Immature natural killer cell (primary cell): ENCODE data around the gene UBE2H. TPM values are rescaled to one million over a fixed set of nuclear protein-coding genes. Genes with fewer than 3 reads are reported as not detected.

Experiments used
- DNase-seq, 3 donors: peaks; one replicate each; pipeline ENCODE4 v3.0.0; 2022; ENCODE audit warnings: mixed read lengths in 1 of 3
- H3K27ac Mint-ChIP-seq, 6 donors: one replicate each; pipeline ENCODE4 v1.8.0; 2020; ENCODE audit warnings: mixed read lengths in 6 of 6, mild to moderate bottlenecking in 5 of 6, inconsistent platforms in 4 of 6, moderate library complexity in 3 of 6
- H3K27me3 Mint-ChIP-seq, 3 donors: one replicate each; pipeline ENCODE4 v1.8.0; 2020 to 2021; ENCODE audit warnings: low read depth in 3 of 3, mild to moderate bottlenecking in 3 of 3, mixed read lengths in 3 of 3, moderate library complexity in 3 of 3, inconsistent platforms in 1 of 3
- H3K36me3 Mint-ChIP-seq, 3 donors: one replicate each; pipeline ENCODE4 v1.8.0; 2020; ENCODE audit warnings: mixed read lengths in 3 of 3, inconsistent platforms in 2 of 3, mild to moderate bottlenecking in 2 of 3
- H3K4me1 Mint-ChIP-seq, 2 donors: one replicate each; pipeline ENCODE4 v1.8.0; 2020; ENCODE audit warnings: inconsistent platforms in 2 of 2, mild to moderate bottlenecking in 2 of 2, mixed read lengths in 2 of 2, moderate library complexity in 1 of 2
- H3K4me3 Mint-ChIP-seq, 5 donors: one replicate each; pipeline ENCODE4 v1.8.0; 2020; ENCODE audit warnings: mild to moderate bottlenecking in 5 of 5, mixed read lengths in 5 of 5, inconsistent platforms in 3 of 5, moderate library complexity in 3 of 5
- H3K9me3 Mint-ChIP-seq, 6 donors: one replicate each; pipeline ENCODE4 v1.8.0; 2020; ENCODE audit warnings: mild to moderate bottlenecking in 6 of 6, mixed read lengths in 6 of 6, inconsistent platforms in 4 of 6, moderate library complexity in 3 of 6
- polyA plus RNA-seq, 3 donors: library from polyadenylated mRNA; unstranded; fragments of 300-500 nt; fragmentation: Illumina TruSeq; gene quantifications; one replicate each; pipeline ENCODE4 v1.2.3, GENCODE V29; 2021

UBE2H gene
- polyA plus RNA-seq, 3 donors from 2014 or later = 28.1 to 71.9 (median 32.2) TPM

DNA sequence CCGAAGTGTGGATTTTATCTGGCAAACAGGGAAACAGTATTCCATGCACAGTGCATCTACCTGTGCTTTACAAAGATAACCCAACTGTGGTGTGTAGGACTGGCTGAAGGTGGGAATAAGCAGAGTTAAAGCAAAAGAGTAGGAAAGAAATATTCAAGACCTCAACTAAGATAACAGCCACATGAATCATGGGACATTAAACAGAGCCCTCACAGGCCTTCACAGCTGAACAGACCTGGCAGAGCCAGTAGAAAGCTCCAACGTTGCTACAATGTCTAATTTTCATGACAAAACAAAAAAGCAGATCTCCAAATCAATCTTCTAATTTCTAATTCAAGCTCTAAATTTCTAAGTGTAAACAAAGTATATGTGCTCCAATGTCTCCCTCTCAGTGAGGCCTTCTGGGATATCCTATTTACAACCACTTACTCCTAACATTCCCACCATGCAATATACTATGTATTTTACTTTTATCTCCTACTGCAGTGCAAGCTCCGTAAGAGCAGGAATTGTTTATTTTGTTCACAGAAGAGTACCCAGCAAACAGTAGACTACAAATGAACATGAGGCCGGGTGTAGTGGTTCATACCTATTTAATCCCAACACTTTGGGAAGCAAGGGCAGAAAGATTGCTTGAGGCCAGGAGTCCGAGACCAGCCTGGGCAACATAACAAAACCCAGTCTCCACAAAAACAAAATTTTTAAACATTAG, 63.5 kb downstream of the UBE2H start:
- Mint-ChIP-seq H3K27ac (peak overlapping the region in 1 of 6 donors; percentile 1), H3K4me1 (peaks cover 4 to 23% of the 10 kb centered on the region in 2 donors), H3K4me3 (no peak overlapping the region), H3K36me3 (no peaks in the 10 kb centered on the region), H3K9me3 (no peaks in the 10 kb centered on the region), H3K27me3 (no peaks in the 10 kb centered on the region)
- no peak for DNase-seq

DNA sequence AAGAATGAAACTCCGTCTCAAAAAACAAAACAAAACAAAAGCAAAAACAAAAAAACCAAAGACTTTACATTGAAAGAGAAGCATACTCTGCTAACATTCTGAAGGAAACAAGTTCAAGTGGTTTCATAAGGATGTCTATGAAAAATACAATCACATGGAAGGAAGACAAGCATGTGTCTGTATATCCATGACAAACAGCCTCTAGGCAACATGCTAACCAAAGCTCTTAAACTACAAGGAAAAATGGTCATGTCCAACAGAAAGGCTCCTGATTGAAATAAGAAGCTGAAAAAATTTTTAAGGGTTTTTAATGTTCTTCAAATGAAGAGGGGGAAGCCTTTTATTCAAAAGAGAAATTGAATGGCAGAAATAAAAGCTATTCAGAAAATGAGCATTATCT, 64.9 kb downstream of the UBE2H start:
- H3K36me3 Mint-ChIP-seq = peaks cover 0 to 4% (median 0%) of the 10 kb centered on the region in 3 donors
- H3K27ac Mint-ChIP-seq = no peak overlapping the region
- DNase-seq = no peak
- peaks cover 2 to 17% of the 10 kb centered on the region in 2 donors for H3K4me1 Mint-ChIP-seq
- no peak overlapping the region for H3K4me3 Mint-ChIP-seq
- no peaks in the 10 kb centered on the region for H3K27me3 Mint-ChIP-seq
- no peaks in the 10 kb centered on the region for H3K9me3 Mint-ChIP-seq

DNA sequence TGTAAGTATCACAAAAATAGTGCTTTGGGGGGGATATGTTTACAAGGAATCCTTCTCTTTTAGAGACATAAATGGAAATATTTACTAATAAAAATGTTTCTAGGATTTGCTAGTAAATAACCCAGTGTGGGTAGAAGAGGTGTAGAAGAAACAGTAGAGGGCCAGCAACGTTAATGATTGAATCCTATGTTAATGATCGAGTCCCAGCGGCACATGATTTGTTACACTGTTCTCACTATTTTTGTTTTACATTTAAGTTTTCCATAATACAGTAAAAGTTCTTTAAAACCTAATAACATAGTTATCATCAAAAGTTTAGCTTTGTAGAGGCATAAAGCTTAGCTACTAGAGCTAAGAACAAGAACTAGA, 66.0 kb downstream of the UBE2H start:
- Mint-ChIP-seq H3K4me1 (peaks cover 2 to 21% of the 10 kb centered on the region in 2 donors), H3K36me3 (peaks cover 0 to 4% (median 0%) of the 10 kb centered on the region in 3 donors), H3K27me3 (no peaks in the 10 kb centered on the region), H3K9me3 (no peaks in the 10 kb centered on the region), H3K4me3 (no peak overlapping the region), H3K27ac (no peak overlapping the region)
- no peak for DNase-seq

DNA sequence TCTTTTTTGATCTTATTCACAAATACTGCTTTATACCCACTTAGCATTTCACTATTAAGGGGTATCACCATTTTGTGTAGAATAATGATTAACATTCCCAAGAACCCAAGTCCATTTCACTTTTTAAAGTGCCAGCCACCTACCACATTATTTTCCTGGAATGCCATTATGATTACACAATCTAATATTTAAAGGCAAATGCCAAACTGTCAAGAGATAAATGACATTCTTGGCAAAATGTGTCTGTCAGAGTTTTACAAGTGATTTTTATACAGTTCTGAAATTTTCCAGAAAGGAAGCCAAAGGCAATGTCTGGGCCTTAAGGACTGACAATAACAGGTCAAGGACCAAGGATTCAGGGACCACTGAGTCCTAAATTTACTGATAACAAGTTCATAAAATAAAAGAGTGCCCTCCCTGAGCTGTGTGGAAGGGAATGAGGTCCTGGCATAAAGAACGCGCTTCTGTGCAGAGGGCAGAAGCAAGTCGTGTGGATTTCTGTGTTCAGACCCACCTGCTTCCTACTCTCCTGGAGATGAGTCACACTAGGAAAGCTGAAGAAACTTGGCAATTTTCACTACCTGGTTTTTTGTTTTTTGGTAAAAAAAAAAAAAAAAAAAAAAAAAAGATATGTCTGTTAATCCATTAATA, 66.5 kb downstream of the UBE2H start:
- Mint-ChIP-seq H3K36me3 (peaks cover 0 to 4% (median 0%) of the 10 kb centered on the region in 3 donors), H3K4me1 (peaks cover 2 to 24% of the 10 kb centered on the region in 2 donors), H3K27me3 (no peaks in the 10 kb centered on the region), H3K27ac (peak overlapping the region in 1 of 6 donors; percentile 33), H3K4me3 (no peak overlapping the region), H3K9me3 (no peaks in the 10 kb centered on the region)
- DNase-seq = no peak

DNA sequence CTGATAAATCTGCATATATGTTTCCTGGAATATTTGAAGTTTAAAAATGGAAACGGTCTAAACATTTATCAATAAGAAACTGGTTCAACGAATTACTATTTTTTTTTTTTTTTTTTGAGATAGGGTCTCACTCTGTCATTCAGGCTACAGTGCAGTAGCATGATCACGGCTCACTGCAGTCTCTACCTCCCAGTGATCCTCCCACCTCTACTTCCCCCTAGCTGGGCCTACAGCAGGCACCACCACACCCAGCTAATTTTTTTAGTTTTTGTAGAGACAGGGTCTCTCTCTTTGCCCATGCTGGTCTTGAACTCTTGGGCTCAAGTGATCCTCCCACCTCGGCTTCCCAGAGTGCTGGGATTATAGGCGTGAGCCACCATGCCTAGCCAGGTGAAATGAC, 68.3 kb downstream of the UBE2H start:
- DNase-seq = no peak
- no peaks in the 10 kb centered on the region for H3K27me3 Mint-ChIP-seq
- H3K9me3 Mint-ChIP-seq = no peaks in the 10 kb centered on the region
- H3K36me3 Mint-ChIP-seq = peaks cover under 1 to 4% (median 3%) of the 10 kb centered on the region in 3 donors
- peaks cover 14 to 37% of the 10 kb centered on the region in 2 donors for H3K4me1 Mint-ChIP-seq
- H3K4me3 Mint-ChIP-seq = no peak overlapping the region
- H3K27ac Mint-ChIP-seq = no peak overlapping the region

DNA sequence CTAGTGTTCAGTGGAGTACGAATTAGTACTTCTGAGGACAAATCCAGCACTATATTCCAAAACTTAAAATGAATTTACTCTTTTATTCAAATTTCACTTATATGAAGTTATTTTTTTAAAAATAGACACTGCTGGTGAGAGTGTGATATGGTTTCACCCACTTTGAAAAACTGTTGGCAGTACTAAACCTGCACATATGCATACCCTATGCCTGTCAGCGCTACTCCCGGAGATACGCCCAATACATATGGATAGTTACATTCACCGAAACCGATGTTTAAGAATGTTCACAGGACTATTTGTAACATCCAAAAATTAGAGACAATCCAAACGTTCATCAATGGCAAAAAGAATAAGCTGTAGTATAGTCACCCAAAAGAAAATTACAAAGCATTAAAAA, 69.6 kb downstream of the UBE2H start:
- H3K4me1 Mint-ChIP-seq = peaks cover 22 to 35% of the 10 kb centered on the region in 2 donors
- peak overlapping the region in 1 of 6 donors; percentile 13 for H3K27ac Mint-ChIP-seq
- peaks cover 4 to 10% (median 9%) of the 10 kb centered on the region in 3 donors for H3K36me3 Mint-ChIP-seq
- no peaks in the 10 kb centered on the region for H3K9me3 Mint-ChIP-seq
- H3K27me3 Mint-ChIP-seq = no peaks in the 10 kb centered on the region
- H3K4me3 Mint-ChIP-seq = no peak overlapping the region
- DNase-seq = no peak

DNA sequence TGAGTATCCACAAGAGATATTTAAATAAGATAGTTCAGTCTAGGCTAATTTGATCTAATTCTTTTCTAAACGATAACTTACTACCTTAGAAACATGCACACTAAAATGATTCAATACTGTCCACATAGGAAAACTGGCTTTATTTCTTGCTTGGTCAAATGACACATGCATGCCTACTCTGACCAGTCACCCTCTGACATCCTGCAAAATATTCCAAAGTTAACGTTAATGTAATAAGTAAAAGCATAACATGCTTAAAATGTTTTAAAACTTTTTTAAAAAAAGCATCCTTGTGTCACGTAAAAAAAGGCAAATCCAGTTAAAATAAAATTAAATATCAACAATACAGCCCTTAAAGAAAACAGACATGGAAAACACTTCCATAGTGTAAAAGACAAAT, 70.2 kb downstream of the UBE2H start:
- no peak for DNase-seq
- Mint-ChIP-seq H3K4me1 (peaks cover 24 to 31% of the 10 kb centered on the region in 2 donors), H3K27ac (no peak overlapping the region)

DNA sequence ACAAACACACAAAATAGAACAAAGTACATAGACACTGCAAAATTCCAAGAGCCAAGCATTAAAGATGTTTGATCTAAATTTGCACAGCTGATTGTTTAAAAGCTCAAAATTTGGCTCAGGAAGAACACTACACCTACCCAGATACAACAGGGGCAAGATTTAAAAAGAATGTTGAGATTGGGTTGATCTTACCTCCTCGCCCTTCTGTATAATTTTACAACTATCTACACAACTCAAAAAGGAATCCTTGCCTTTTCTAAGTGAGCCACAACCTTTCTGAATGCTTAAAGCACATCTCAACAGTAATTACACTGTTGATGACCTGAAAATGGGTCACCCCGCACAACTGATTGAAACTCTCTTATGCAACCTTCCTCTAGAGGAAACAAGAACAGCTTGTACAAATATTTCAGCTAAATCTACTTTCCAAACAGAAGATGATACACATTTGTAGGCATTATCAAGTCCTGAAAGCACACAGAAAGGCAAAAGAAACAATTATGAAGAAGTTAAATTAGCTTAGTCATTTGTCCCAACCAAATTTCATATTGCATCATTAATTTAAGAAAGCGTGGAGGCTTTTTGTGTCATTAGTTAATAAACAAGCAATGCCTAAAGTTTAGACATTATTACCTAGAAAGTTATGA, 75.5 kb downstream of the UBE2H start:
- Mint-ChIP-seq H3K9me3 (no peaks in the 10 kb centered on the region), H3K27ac (peak overlapping the region in 2 of 6 donors; percentile 26 to 71)

More for the DNA sequence above, 70.2 kb downstream of the UBE2H start:
- Mint-ChIP-seq H3K36me3 (peaks cover 6 to 14% (median 10%) of the 10 kb centered on the region in 3 donors), H3K9me3 (no peaks in the 10 kb centered on the region), H3K4me3 (no peak overlapping the region), H3K27me3 (no peaks in the 10 kb centered on the region)

DNA sequence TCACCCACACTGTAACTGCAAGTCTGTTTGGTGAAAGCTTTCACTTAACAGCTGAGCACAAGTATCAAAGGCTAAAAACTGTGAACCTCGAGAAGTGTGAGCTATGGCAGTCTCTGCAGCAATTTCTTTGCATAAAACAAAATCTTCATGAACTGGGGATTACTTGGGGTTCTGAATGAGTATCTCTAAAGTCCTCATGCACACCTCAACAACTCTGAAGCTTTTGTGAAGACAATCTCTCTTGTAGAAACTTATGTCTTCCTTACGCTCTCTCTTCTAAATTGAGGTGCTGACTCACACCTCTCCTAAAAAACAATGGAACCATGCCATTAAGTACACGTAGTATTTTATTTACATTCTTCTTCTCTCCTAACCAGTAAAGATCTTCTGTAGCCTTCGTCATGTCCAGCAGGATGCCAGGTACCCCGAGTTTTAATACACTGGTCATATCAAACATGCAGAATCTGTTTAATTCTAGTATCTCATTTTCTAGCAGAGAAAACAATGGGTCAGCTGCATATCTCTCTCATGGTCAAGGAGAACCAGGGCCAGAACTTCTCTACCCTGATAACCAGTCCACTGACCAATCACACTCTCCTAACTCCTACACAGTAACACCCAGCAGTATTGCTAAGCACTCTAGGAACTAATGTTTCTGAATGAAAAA, 76.9 kb downstream of the UBE2H start:
- no peak overlapping the region for H3K27ac Mint-ChIP-seq
- DNase-seq = no peak
- H3K4me1 Mint-ChIP-seq = peaks cover 43 to 65% of the 10 kb centered on the region in 2 donors
- H3K4me3 Mint-ChIP-seq = peak overlapping the region in 1 of 5 donors; percentile 6
- H3K36me3 Mint-ChIP-seq = peaks cover 9 to 31% (median 15%) of the 10 kb centered on the region in 3 donors
- H3K9me3 Mint-ChIP-seq = no peaks in the 10 kb centered on the region
- H3K27me3 Mint-ChIP-seq = no peaks in the 10 kb centered on the region

More for the DNA sequence above, 75.5 kb downstream of the UBE2H start:
- H3K4me1 Mint-ChIP-seq = peaks cover 44 to 67% of the 10 kb centered on the region in 2 donors
- no peak for DNase-seq
- no peaks in the 10 kb centered on the region for H3K27me3 Mint-ChIP-seq
- no peak overlapping the region for H3K4me3 Mint-ChIP-seq
- H3K36me3 Mint-ChIP-seq = peaks cover 9 to 31% (median 10%) of the 10 kb centered on the region in 3 donors

DNA sequence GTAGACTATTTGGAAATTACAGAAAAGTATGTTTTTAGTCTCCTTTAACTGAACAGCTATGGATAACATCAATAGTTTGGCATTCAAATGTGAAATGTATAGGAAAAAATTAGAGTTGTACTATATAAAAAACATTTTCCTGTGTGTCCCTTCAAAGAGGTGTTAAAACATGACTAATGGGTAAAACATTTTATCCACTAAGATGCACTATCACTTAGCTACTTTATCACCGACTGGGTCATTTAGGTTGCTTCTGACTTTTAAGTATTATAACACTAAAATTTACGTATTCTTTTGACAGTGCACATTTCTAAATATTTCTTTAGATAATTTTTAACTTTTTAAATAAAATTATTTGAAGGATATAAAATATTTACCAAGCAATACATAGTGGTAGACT, 77.6 kb downstream of the UBE2H start:
- H3K27ac Mint-ChIP-seq = no peak overlapping the region
- peaks cover 9 to 31% (median 16%) of the 10 kb centered on the region in 3 donors for H3K36me3 Mint-ChIP-seq
- peaks cover 39 to 65% of the 10 kb centered on the region in 2 donors for H3K4me1 Mint-ChIP-seq
- no peaks in the 10 kb centered on the region for H3K27me3 Mint-ChIP-seq
- H3K4me3 Mint-ChIP-seq = no peak overlapping the region
- no peaks in the 10 kb centered on the region for H3K9me3 Mint-ChIP-seq
- DNase-seq = no peak

DNA sequence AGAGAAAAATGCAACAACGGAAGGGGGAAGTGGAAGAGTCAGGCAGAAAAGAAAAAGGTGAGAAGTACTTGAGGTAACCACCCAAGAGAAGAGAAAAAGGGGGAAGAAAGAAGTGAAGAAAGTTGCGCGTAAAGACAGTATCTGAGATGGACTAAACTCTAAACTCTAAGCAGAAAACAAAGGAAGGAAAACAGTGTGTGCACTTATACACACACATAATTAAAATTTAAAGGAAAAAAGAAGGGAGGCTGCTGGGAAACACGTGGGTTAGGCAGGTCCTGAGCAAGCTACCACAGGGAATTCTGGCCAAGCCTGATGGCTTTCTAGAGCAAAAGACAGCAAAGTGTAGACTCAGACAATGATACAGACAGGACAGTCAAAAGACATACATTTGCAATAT, 78.0 kb downstream of the UBE2H start:
- Mint-ChIP-seq H3K4me3 (no peak overlapping the region), H3K27ac (no peak overlapping the region), H3K36me3 (peaks cover 9 to 31% (median 15%) of the 10 kb centered on the region in 3 donors), H3K27me3 (no peaks in the 10 kb centered on the region), H3K4me1 (peaks cover 39 to 65% of the 10 kb centered on the region in 2 donors), H3K9me3 (no peaks in the 10 kb centered on the region)
- DNase-seq = no peak

DNA sequence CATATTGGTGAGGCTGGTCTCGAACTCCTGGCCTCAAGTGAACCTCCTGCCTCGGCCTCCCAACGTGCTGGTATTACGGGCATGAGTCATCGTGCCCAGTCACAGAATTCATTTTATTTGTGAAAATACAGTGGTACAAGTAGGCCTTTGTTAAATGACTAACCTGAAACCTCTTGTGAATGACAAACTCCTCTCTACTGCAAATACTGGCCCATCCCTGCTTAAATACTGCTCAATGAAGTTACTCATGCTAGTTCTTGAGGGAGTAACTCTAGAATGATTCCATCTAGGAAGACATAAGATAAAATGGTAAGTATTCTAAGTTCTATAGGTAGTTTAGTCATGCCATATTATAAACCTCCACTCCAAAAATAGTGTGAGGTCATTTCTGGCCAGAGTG, 80.7 kb downstream of the UBE2H start:
- Mint-ChIP-seq H3K4me3 (no peak overlapping the region), H3K4me1 (peaks cover 34 to 65% of the 10 kb centered on the region in 2 donors), H3K27ac (peak overlapping the region in 1 of 6 donors; percentile 20), H3K36me3 (peaks cover 5 to 16% (median 6%) of the 10 kb centered on the region in 3 donors), H3K27me3 (peaks cover 0 to 3% (median 2%) of the 10 kb centered on the region in 3 donors), H3K9me3 (no peaks in the 10 kb centered on the region)
- DNase-seq = no peak

DNA sequence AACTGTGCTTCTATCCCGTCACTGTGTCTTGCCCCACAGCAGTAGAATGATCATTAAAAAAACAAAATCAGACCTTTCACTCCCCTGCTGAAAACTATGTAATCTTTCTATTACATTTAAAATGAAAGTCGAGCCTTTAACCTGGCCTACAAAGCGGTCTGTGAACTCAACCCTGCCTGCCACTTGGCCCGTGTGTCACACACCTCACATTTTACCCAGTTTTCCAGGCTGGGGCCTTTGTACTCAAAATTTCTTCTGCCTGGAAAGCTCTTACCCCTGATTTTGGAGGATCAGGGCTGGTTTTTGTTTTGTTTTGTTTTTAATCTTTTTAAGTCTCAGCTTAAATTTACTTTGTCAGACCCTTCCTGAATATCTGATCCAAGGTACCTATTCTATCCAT, 82.1 kb downstream of the UBE2H start:
- no peaks in the 10 kb centered on the region for H3K9me3 Mint-ChIP-seq
- peaks cover 39 to 63% of the 10 kb centered on the region in 2 donors for H3K4me1 Mint-ChIP-seq
- no peak for DNase-seq
- H3K4me3 Mint-ChIP-seq = no peak overlapping the region
- peaks cover 3 to 7% (median 6%) of the 10 kb centered on the region in 3 donors for H3K36me3 Mint-ChIP-seq
- peaks cover 0 to 5% (median 2%) of the 10 kb centered on the region in 3 donors for H3K27me3 Mint-ChIP-seq
- H3K27ac Mint-ChIP-seq = no peak overlapping the region
